Measurements from ENCODE around the gene NWD2. TPM values are rescaled to one million over a fixed set of nuclear protein-coding genes. Genes with fewer than 3 reads are reported as not detected.

Gene NWD2
- total RNA-seq, 4 donors from 2014 or later, result 0.27 to 2.2 (median 0.48) TPM

- Histone ChIP-seq H3K4me3 (replicated peaks in 1 of 3) (no peak overlapping the region), H3K27me3 (no peaks in the 10 kb centered on the region), H3K27ac (no peak overlapping the region), H3K9me3 (no peaks in the 10 kb centered on the region), H3K4me1 (no peaks in the 10 kb centered on the region), H3K36me3 (no peaks in the 10 kb centered on the region)
- intact Hi-C loops (cut with DNase I), result no loop called here
- no peak for DNase-seq
- 94 to 95% methylated on average over 2 of the region's 2 CpGs for WGBS, 2 donors
- no peak for TF ChIP-seq CTCF (IDR thresholded peaks at IDR 0.05)
- no peak for TF ChIP-seq POLR2A (IDR thresholded peaks at IDR 0.05)
Measured at GRCh38 chr4:37358748-37359147, 114.2 kb downstream of the NWD2 start.

GRCh38 chr4:37359261-37359660 is 114.7 kb downstream of the NWD2 start:
- 49 to 58% methylated on average over 4 of the region's 4 CpGs for WGBS, 2 donors

GRCh38 chr4:37365888-37366287 is 121.3 kb downstream of the NWD2 start:
- Histone ChIP-seq H3K4me1 (no peaks in the 10 kb centered on the region), H3K4me3 (replicated peaks in 1 of 3) (no peak overlapping the region), H3K27ac (no peak overlapping the region), H3K9me3 (no peaks in the 10 kb centered on the region), H3K36me3 (no peaks in the 10 kb centered on the region), H3K27me3 (no peaks in the 10 kb centered on the region)
- intact Hi-C loops (cut with DNase I), result no loop called here
- no peak for DNase-seq
- TF ChIP-seq POLR2A (IDR thresholded peaks at IDR 0.05) (no peak), CTCF (IDR thresholded peaks at IDR 0.05) (no peak)

More at GRCh38 chr4:37359261-37359660, 114.7 kb downstream of the NWD2 start:
- no peaks in the 10 kb centered on the region for H3K36me3 ChIP-seq
- DNase-seq, result no peak
- H3K4me3 ChIP-seq (replicated peaks in 1 of 3), result no peak overlapping the region
- TF ChIP-seq POLR2A (IDR thresholded peaks at IDR 0.05) (no peak), CTCF (IDR thresholded peaks at IDR 0.05) (no peak)
- no peak overlapping the region for H3K27ac ChIP-seq
- intact Hi-C loops (cut with DNase I), result no loop called here
- no peaks in the 10 kb centered on the region for H3K9me3 ChIP-seq
- no peaks in the 10 kb centered on the region for H3K4me1 ChIP-seq
- H3K27me3 ChIP-seq, result no peaks in the 10 kb centered on the region

- H3K4me3 ChIP-seq (replicated peaks in 1 of 3), result no peak overlapping the region
- H3K9me3 ChIP-seq, result no peaks in the 10 kb centered on the region
- no peaks in the 10 kb centered on the region for H3K27me3 ChIP-seq
- 85 to 91% methylated on average over 3 of the region's 3 CpGs for WGBS, 2 donors
- no peak for TF ChIP-seq POLR2A (IDR thresholded peaks at IDR 0.05)
- TF ChIP-seq CTCF (IDR thresholded peaks at IDR 0.05), result no peak
- no peaks in the 10 kb centered on the region for H3K36me3 ChIP-seq
- no peak overlapping the region for H3K27ac ChIP-seq
- intact Hi-C loops (cut with DNase I), result no loop called here
- no peak for DNase-seq
- no peaks in the 10 kb centered on the region for H3K4me1 ChIP-seq
Measured at GRCh38 chr4:37367901-37368300, 123.4 kb downstream of the NWD2 start.

- Histone ChIP-seq H3K4me1 (no peaks in the 10 kb centered on the region), H3K36me3 (no peaks in the 10 kb centered on the region), H3K27ac (no peak overlapping the region), H3K9me3 (no peaks in the 10 kb centered on the region), H3K4me3 (replicated peaks in 1 of 3) (no peak overlapping the region), H3K27me3 (no peaks in the 10 kb centered on the region)
- 95 to 97% methylated on average over 2 of the region's 2 CpGs for WGBS, 2 donors
- intact Hi-C loops (cut with DNase I), result no loop called here
- no peak for TF ChIP-seq CTCF (IDR thresholded peaks at IDR 0.05)
- no peak for TF ChIP-seq POLR2A (IDR thresholded peaks at IDR 0.05)
- no peak for DNase-seq
Measured at GRCh38 chr4:37370052-37370451, 125.5 kb downstream of the NWD2 start.
